Measurements from ENCODE around the gene ADRA2C.

The ADRA2C gene

GRCh38 chr4:3762753-3763549, 3.2 kb upstream of the ADRA2C start:
- no peak for DNase-seq

GRCh38 chr4:3765271-3766035, 732 bp upstream of the ADRA2C start:
- DNase-seq: no peak

DNA sequence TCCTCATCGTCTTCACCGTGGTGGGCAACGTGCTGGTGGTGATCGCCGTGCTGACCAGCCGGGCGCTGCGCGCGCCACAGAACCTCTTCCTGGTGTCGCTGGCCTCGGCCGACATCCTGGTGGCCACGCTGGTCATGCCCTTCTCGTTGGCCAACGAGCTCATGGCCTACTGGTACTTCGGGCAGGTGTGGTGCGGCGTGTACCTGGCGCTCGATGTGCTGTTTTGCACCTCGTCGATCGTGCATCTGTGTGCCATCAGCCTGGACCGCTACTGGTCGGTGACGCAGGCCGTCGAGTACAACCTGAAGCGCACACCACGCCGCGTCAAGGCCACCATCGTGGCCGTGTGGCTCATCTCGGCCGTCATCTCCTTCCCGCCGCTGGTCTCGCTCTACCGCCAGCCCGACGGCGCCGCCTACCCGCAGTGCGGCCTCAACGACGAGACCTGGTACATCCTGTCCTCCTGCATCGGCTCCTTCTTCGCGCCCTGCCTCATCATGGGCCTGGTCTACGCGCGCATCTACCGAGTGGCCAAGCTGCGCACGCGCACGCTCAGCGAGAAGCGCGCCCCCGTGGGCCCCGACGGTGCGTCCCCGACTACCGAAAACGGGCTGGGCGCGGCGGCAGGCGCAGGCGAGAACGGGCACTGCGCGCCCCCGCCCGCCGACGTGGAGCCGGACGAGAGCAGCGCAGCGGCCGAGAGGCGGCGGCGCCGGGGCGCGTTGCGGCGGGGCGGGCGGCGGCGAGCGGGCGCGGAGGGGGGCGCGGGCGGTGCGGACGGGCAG, 792 bp downstream of the ADRA2C start:
- DNase-seq: no peak

GRCh38 chr4:3767570-3768288, 1.5 kb downstream of the ADRA2C start:
- DNase-seq: no peak

DNA sequence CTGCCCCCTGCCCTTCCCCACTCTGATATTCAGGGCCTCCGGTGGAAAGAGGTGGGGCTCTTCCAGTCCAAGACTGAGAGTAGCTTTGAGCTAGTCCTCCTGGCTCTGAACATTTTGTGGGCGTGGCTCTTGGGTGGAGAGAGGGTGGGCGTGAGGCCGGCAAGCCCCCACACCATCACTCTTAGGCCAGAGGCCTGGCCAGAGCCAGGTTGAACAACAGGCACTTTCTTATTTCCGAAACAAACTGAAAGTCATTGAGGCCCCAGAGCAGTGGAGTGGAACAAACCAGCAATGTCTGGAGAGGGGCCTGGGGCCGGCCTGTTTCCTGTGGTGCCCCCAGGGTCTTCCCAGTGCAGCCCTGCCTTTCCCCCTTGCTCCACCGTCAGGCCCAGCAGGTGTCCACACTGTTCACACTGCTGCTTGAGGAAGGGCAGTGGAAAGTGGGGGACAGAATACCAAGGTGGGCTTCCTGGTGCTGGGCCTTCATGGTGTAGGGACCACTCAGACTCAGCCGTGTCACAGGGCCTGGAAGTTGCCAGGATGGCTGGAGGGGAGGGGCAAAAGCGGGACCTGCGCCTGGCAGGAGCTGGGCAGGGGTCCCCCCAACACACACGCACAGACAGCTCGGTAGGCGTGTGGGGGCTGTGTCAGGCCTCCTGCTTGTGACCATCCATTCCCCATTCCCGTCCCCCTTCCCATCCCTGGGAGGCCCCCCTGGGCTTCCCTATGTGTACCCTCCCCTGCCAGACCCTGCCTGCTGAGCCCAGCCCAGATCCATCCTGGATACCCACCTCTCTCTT, 2.9 kb downstream of the ADRA2C start:
- DNase-seq: no peak

DNA sequence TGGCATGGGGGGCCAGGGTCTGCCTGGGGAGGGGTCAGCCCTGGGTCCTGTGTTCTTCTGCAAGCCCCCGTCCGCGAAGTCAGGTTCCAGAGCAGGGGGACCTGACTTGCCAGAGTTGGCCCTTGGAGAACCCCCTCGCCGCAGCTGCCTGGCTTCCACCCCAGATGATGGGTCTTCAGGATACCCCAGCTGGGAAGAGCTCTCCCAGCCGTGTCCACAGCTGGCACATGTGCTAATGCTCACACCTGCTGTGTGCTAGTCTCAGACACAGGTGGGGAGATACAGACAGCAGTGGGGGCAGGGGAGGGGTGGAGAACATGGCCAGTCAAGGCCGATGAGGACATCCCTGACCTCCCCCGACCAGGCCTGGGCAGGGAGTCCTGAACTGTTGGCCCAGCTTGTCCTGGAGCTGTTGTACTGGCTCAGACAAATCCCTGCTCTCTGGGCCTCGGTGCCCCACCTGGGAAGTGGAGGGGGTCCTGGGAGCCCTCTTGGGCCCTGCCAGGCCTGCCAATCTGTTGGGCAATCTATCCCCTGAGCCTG, 3.5 kb downstream of the ADRA2C start:
- DNase-seq: no peak

DNA sequence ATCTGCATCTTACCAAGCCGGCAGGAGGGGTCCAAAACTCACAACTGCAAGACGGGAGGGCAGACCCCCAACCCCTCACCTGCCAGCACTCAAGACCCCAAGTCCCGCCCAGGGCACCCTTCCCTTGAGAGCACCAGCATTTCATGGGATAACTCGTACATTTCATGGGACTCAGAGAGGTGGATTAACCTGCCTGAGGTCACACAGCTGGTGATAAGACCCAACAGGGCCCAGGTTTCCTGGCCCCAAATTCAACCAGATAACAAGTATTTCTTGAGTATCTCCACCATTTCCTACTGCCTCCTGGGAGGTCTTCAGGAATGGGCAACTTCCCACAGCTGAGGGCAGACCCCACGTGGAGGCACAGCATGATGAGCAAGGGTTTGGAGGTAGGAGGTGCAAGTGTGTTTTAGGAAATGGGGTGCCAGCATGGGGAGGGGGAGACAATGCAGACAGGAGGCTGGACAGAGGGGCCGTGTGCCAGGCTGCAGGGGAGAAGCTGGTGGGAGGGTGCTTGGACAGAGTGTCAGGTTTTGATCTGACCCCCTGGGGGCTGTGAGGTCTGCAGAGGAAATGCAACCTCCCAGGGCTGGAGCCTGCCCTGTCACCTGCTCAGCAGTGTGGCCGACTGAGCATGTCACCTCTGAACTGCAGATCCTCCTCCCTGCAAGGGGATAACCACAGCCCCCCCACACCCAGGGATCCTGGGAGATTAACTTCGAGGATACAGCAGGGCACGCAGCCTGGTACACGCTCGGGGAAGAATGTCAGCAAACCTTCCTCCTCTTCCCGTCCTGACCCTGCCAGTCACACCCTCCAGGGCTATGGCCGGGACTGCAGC, 4.4 kb downstream of the ADRA2C start:
- DNase-seq: no peak

- no peak for DNase-seq
Measured at GRCh38 chr4:3771164-3771809, 5.1 kb downstream of the ADRA2C start.

DNA sequence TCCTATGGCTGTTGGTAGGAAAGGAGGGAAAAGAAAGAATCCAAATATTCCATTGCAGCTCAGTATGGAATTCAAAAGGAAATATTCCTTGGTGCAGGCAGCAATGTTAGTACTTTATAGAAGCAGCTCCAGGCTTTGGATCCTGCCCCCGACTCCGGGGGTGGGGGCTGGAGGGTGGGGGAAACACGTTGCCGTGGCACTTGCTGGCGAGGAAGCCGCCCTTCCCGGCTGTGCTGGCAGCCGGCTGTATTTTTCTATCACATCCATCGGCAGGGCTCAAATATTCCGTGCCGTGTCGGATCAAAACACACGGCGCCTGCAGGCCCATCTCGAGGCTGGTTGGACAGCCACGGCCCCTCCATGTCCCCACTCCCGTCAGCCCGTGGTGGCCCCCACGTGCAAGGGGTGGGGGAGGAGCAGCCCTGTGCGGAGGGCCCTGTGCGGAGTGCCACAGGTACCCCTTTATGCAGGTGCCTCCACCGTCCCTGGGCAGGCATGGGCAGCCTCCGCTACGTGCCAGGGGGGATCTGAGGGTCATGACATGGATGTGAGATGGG, 5.8 kb downstream of the ADRA2C start:
- DNase-seq: no peak

DNA sequence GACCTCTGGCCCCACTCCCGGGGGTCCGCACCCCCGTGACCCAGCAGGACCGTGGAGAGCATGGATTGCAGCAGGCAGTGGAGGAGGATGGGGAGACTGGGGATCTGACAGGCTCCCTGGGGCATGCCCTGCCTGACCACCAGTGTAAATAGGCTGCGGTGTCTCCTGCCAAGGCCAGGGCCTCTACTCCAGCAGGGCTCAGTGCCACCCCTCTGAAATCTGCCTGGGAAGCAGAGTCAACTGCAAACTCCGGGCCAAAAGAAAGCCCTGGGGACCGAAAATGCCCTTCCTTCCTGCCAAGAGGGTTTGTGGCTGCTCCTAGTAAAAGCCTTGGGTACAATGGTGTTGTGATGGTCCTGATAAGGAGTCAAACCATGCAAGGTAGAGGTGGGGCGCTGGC, 6.4 kb downstream of the ADRA2C start:
- DNase-seq: no peak

DNA sequence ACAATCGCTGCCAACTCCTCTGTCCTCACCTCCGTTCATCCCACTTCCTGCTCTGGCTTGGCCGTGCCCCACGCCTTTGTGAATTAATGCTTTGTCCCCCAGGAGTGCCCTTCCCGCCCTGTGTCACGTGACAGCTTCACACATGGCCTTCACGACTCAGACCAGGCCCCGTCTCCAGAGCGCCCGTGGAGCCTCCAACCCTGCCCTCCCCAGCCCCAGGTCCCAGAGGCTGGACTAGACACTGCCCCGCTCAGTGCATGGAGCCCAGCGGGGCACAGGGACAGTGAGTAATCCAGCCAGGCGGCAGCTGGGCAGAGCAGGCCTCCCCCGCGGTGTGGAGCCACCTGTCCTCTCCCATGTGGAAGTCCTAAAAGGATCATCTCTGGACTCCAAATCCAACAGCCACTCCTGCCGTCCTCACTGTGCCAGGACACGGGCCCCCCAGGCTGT, 7.4 kb downstream of the ADRA2C start:
- no peak for DNase-seq

GRCh38 chr4:3774253-3774883, 8.2 kb downstream of the ADRA2C start:
- DNase-seq: no peak

GRCh38 chr4:3775005-3775404, 8.8 kb downstream of the ADRA2C start:
- no peak for DNase-seq

GRCh38 chr4:3775576-3775975, 9.4 kb downstream of the ADRA2C start:
- no peak for DNase-seq

DNA sequence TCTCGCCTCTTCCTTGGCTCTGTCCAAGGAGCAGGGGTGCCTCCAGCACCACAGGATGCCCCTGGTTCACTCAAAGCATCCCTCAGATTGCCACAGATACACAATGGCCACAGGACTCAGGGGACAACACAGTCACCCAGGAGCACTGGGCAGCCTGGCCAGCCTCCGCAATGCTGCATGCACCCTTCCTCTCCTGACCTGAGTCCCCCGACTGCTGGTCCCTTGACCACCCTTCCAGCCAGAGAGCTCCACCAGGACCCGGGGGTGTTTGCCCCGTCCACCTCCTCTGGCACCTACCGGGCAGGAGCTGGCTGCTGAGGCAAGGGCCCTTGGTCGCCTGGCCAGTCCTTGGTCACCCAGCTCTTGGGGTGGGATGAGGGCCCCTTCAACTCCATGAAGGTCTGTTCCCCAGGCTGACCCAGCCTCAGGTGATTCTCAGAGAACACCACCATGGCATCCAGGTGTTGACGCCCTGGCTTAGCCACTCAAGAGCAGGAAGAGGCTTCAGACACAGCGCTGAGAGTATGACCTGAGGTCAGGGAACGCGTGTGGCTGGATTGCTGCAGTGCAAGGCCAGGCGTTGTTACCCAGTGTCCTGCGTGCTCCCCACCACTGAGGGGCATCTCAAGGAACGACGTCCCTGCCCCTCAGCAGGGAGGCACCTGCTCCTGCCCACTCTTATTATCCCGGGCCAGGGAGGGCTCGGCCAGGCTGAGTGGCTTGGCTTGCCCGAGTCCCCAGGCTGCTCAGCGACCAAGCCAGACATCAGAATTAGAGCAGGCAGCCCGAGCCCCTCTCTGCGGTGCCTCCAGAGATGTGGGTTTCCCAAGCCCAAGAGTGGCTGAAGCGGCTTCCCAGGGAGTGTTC, 10.2 kb downstream of the ADRA2C start:
- no peak for DNase-seq

DNA sequence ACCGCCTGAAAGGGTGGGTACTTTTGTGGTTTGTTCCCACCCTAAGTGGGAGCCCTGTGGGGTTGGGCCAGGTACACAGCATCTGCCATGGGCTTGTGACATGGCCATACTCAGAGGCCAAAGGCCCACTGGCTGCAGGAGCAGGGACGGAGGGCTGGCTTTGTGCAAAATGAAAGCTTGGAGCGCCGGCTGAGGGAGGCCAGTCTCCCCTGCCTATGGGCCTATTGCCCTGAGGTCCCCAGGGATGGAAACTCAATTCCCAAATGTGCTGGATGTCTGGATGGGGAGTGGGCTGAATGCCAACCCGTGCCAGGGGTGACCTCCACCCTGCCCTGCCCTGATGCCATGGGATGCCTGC, 10.8 kb downstream of the ADRA2C start:
- no peak for DNase-seq

- DNase-seq: no peak
Measured at GRCh38 chr4:3777669-3778068, 11.5 kb downstream of the ADRA2C start.

DNA sequence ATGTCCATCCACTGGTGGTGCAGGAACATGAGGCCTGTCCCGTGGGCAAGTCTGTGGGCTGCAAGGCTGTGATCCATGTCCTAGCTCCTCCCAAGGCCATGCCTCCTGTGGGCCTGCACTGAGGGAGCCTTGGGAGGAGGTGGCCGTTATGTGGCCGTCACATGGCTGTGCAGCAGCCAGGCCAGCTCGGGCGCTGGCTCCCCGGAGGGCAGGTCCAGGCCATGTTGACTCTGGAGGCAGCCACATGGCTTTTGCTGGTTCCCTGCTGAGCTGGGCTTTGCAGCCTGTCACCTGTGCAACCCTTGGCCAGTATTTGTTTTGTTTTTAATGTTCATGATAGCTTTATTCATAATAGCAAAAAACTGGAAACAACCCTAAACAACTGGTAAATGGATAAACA, 13.3 kb downstream of the ADRA2C start:
- no peak for DNase-seq

All from cortex of kidney (tissue), 1 donor.